NCI-H2107 (cell line): ENCODE results near the gene ROCK2.

Experiments used
- DNase-seq: peaks from one replicate; lab custom pipeline; 2025; lab: John Stamatoyannopoulos, UW

Gene ROCK2

DNA sequence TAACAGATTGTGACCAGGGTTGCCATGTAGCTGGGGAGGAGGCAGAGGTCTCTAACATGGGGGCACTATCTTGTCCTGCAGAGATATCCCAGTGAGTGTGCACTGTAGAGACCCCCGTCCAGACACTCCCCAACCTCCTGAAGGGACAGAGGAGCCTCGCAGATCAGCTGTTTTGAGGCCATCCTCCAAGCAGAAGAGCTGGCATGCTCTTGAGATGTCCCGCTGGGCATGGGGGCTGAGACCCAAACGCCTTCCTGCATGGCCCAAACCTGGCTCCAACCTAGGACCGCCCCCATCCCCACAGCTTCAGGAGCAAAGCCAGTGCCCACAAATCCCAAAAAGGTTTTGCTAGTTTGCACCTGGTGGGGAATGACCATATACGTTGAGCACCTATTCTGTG is 191.8 kb downstream of the ROCK2 start:
- no peak for DNase-seq

DNA sequence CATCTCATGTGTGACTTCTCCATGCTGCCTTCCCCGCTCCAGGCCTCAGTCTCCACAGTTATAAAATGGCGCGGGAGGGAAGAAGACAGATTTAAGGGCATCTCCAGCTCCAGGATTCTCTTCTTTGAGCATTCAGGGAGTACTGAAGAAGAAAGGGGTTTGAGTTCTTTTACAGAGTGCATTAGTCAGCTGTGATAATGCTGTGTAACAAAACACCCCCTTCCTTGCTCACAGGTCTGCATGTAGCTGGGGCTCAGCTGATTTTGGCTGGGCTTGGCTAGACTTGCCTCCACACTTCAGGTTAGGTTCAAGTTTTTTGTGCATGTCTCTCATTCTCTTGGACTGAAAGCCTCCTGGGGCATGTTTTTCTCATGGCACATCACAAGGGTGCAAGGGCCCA is 197.2 kb downstream of the ROCK2 start:
- no peak for DNase-seq

GRCh38 chr2:11146076-11146475 is 198.4 kb downstream of the ROCK2 start:
- no peak for DNase-seq

- DNase-seq = no peak
Measured at GRCh38 chr2:11145350-11145749, 199.1 kb downstream of the ROCK2 start.

GRCh38 chr2:11144738-11145079 is 199.7 kb downstream of the ROCK2 start:
- DNase-seq = no peak

DNA sequence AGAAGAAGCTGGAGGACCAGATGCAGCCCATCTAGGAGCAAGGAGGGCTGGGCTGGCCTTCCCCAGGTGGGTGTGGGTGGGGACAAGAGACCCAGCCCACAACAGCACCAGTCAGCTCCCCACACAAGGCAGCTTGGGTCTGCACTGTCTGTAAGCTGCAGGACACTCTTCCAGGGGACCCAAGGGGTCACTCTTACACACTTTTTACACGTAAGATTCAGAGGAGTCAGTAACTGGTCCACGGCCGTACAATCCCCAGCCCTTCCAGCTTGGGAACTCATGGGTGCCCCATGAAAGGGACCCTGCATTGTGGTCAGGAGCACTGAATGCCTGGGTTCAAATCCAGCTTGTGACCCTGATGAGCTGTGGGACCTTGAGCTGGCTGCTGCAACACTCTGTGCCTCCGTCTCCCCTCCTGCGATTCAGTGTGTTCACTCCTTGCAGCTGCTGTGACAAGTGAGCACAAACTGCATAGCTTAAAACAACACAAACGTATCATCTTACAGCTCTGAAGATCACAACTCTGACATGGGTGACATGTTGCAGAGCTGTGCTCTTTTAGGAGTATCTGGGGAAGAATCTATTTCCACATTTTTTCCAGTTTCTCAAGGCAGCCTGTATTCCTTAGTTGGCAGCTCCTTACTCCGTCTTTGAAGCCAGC is 200.2 kb downstream of the ROCK2 start:
- no peak for DNase-seq

DNA sequence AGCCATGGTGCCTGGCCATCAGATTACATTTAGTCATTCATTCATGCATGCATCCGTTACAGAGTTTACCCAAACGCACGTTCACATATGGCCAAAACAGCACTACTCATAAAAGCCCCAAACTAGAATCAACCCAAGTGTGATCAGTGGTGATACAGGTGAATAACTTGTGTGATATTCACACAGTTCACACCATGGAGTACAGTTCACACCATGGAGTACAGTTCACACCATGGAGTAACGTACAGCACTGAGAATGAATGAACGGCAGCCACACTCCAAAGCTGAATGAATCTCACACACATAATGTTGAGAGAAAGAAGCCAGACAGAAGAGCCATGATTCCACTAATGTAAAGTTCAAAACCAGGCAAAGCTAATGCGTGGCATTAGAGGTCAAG is 201.4 kb downstream of the ROCK2 start:
- no peak for DNase-seq

DNA sequence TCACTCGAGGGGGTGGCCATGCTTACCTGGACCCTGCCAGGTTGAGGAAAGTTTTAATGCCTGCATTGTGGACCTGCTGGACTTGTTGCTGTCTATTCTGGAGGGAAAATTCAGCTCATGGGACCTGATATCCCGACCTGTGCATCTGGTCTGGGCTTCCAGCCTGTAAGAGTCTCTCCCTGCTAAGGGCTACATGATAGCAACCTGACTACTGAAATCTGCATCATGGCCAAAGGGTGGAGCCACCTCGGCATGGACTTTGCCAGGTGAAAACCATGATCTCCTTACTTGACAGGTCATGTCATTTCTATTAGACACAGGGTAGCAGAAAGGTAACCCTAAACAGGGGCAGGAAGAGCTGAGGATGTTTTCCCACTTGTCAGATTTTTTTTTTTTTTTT is 202.1 kb downstream of the ROCK2 start:
- DNase-seq = no peak

- DNase-seq = no peak
Measured at GRCh38 chr2:11141319-11141718, 203.1 kb downstream of the ROCK2 start.

DNA sequence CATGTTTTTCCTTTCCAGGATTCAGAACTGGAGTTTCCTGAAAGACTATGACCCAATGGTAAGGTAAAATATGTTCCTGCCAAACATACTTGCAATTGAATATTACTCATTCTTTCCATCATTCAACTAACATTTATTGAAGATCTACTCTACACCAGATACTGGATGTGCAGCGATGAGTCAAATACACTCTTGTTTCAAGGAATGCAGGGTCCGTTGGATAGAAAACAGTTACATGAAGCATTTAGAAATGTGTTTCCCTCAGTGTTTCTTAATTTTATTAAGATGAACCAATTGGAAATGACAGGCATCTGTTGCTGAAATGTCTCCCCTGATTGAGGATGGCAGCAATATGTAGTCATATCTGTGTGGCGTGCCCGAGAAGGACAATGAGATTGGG is 203.9 kb downstream of the ROCK2 start:
- DNase-seq = no peak

DNA sequence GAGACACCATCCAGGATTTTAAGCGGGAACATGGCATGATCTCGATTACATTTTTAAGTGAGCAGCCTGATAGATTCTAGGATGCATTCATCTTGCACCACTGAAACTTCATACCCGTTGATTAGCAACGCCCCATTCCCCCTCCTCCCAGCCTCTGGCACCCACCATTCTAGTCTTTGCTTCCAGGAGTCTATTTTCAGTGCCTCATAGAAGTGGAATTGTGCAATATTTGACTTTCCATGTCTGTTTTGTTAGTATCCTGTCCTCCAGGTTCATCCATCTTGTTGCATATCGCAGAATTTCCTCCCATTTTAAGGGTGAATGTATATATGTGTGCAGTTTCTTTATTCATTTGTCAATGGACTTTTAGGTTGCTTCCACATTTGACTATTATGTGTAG is 210.1 kb downstream of the ROCK2 start:
- DNase-seq = no peak

- DNase-seq = no peak
Measured at GRCh38 chr2:11133936-11134320, 210.5 kb downstream of the ROCK2 start.

DNA sequence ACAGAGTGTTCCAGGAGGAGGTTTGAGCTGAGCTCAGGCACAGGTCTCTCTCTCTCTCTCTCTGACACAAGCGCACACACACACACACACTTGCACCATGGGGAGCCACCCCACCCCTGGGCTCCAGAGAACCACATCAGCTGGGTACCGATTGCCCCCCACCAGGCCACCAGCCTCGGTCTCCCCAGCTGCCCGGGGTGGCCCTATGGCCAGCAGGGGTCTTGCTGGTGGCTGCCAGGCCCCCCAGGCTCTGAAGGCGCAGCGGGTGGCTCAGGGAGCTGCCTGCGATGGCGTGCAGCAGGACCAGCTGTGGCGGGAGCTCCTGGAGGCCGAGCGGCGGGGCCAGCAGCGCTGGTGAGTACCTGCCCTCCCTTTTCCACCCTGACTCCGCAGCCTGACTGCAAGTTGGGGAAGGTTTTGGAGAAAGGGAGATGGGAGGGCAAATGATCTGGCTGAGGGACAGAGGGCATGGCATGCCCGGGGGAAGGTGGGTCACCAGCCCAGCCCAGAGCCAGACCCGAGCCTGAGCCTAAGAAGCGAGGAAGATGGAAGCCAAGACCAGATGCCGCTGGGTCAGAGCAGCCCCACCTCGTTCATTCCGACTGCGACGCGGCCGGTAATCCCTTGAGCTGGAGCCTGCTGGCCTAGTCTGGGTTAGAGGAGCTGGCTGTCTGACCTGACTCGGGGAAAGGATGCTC is 211.0 kb downstream of the ROCK2 start:
- no peak for DNase-seq

GRCh38 chr2:11132036-11132671 is 212.3 kb downstream of the ROCK2 start:
- DNase-seq = no peak

DNA sequence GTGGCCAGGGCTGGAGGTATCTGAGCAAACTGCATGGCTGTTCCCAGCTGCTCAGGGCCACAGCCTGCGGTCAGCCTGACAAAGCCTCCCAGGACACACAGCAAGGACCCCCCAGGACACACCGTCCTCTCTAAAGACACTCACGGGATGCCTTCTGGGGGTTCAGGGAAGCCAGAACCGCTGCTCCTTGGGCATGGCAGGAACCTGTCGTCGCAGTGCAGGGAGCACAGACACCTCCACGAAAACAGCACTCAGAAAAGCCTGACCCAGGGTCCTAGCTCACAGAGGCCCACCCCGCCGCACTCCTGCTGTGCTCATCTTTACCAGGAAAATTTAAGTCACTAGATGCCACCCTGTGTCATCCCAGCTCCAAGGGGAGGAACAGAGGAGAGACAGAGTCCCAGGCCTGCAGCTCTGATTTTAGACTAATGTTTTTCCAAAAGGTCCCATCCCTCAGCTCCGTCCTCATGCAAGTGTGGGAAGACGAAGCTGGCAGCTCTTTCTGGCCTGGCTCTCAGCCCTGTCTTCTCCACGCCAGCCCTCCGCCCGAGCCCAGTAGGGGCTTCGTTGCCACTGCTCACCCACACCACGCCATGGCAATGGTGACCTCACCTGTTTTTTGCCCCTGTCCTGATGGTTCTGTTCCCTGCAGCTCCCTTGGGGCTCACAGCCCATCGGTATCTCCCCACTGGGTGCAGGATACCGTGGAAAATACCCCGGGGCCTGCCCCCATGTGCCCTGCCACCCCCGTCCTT is 213.1 kb downstream of the ROCK2 start:
- no peak for DNase-seq
